HFFc6 (cell line): ENCODE measurements around the gene ZNF445. TPM values are rescaled to one million over a fixed set of nuclear protein-coding genes. Genes with fewer than 3 reads are reported as not detected.

Source experiments
- DNase-seq: peaks from one replicate; pipeline ENCODE4 v3.0.0-alpha.2; 2018
- H3K27ac Mint-ChIP-seq: 2 replicates; pipeline ENCODE4 v1.8.0; 2020; ENCODE audit warnings: mild to moderate bottlenecking, mixed read lengths
- H3K27me3 Mint-ChIP-seq: 2 replicates; pipeline ENCODE4 v1.8.0; 2021; ENCODE audit warnings: mild to moderate bottlenecking, moderate library complexity, mixed read lengths; ENCODE audit not compliant: insufficient read depth
- H3K36me3 Mint-ChIP-seq: 2 replicates; pipeline ENCODE4 v1.8.0; 2021; ENCODE audit warnings: low read depth, mixed read lengths
- H3K4me1 Mint-ChIP-seq: 2 replicates; pipeline ENCODE4 v1.8.0; 2020; ENCODE audit warnings: low read depth, mixed read lengths
- H3K4me3 Mint-ChIP-seq: 2 replicates; pipeline ENCODE4 v1.8.0; 2020; ENCODE audit warnings: mild to moderate bottlenecking, moderate library complexity, mixed read lengths
- H3K9me3 Mint-ChIP-seq: 2 replicates; pipeline ENCODE4 v1.8.0; 2020; ENCODE audit warnings: mild to moderate bottlenecking, mixed read lengths
- total RNA-seq, 6 experiments: library from RNA; stranded (reverse); fragmentation: NEBNext Ultra II Directional; extraction: Animal tissue kit (Norgen Biotek cat#: 25700); gene quantifications; 2 replicates in 1 of 6; 3 replicates in 5 of 6; pipeline ENCODE4 v1.2.3, GENCODE V29; 2021
- TF ChIP-seq, protein P1 (sequence below): fragments of 200-600 bp; sonication (generic); IDR thresholded peaks from 2 replicates; pipeline ENCODE4 v1.5.0; 2021; ENCODE audit warnings: antibody characterized with exemption, mild to moderate bottlenecking

The ZNF445 gene
- total RNA-seq, 6 experiments from 2014 or later: 11.5 to 13.0 (median 12.5) TPM

DNA sequence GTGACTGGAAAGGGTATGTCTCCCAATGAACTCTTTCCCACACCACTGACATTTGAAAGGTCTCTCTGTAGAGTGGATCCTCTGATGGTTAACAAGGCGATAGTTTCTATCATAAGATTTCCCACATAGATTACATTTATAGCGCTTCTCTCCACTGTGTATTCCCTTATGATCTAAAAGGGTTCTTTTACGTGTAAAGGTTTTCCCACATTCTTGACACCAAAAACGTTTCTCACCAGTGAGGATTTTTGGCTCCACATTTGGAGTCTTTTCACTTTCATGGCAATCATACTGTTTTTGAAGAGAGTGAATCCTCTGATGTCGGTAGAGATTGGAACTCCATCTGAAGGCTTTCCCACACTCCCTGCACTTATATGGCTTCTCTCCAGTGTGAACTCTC is 30.5 kb downstream of the ZNF445 start:
- H3K4me1 Mint-ChIP-seq: no peaks in the 10 kb centered on the region
- TF ChIP-seq, protein P1, sequence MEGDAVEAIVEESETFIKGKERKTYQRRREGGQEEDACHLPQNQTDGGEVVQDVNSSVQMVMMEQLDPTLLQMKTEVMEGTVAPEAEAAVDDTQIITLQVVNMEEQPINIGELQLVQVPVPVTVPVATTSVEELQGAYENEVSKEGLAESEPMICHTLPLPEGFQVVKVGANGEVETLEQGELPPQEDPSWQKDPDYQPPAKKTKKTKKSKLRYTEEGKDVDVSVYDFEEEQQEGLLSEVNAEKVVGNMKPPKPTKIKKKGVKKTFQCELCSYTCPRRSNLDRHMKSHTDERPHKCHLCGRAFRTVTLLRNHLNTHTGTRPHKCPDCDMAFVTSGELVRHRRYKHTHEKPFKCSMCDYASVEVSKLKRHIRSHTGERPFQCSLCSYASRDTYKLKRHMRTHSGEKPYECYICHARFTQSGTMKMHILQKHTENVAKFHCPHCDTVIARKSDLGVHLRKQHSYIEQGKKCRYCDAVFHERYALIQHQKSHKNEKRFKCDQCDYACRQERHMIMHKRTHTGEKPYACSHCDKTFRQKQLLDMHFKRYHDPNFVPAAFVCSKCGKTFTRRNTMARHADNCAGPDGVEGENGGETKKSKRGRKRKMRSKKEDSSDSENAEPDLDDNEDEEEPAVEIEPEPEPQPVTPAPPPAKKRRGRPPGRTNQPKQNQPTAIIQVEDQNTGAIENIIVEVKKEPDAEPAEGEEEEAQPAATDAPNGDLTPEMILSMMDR: no peak
- H3K27ac Mint-ChIP-seq: no peak overlapping the region
- H3K9me3 Mint-ChIP-seq: peaks cover 28% of the 10 kb centered on the region
- H3K4me3 Mint-ChIP-seq: no peak overlapping the region
- no peak for DNase-seq
- H3K36me3 Mint-ChIP-seq: peaks cover 75% of the 10 kb centered on the region
- peaks cover 5% of the 10 kb centered on the region for H3K27me3 Mint-ChIP-seq

GRCh38 chr3:44445786-44446185 is 31.7 kb downstream of the ZNF445 start:
- no peak overlapping the region for H3K27ac Mint-ChIP-seq
- peaks cover 28% of the 10 kb centered on the region for H3K9me3 Mint-ChIP-seq
- H3K4me1 Mint-ChIP-seq: no peaks in the 10 kb centered on the region
- peaks cover 76% of the 10 kb centered on the region for H3K36me3 Mint-ChIP-seq
- H3K4me3 Mint-ChIP-seq: no peak overlapping the region
- TF ChIP-seq, protein P1: no peak
- H3K27me3 Mint-ChIP-seq: peaks cover 2% of the 10 kb centered on the region
- no peak for DNase-seq

DNA sequence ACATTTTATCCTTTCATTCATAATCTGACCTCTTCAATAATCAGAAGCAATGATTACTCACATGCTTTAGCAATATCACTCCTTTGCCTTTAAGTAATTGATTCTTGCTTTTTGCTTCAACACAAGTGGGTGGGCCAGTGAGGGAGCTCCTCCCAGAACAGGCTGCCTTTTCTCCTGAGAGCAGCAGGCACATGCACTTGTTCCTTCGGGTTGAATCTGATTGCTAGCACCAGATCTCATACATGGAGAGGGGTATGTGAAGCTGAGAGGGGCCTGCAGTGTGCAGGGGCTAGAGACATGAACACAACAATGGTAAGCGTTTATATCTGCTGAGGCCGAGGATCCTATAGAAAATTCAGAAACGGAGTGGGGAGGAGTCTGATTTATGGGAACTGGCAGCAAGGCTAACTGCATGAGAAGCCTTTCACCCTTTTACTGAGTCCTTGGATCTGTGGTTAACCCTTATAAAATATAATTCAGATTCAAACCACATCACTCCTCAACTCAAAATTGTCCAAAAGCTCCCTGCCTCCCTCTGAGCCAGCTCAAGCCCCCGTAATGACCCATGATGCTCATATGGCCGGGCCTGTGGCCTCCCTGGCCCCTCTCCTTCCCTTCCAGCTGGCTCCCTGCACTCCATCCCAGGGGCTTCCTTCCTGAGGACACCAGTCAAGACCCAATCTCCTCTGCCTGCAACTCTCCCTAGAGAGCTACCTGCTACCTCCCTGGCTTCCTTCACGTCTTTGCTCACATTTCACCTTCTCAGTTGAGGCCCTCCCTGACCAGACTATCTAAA is 32.4 kb downstream of the ZNF445 start:
- Mint-ChIP-seq H3K4me3 (no peak overlapping the region), H3K36me3 (peaks cover 69% of the 10 kb centered on the region)

DNA sequence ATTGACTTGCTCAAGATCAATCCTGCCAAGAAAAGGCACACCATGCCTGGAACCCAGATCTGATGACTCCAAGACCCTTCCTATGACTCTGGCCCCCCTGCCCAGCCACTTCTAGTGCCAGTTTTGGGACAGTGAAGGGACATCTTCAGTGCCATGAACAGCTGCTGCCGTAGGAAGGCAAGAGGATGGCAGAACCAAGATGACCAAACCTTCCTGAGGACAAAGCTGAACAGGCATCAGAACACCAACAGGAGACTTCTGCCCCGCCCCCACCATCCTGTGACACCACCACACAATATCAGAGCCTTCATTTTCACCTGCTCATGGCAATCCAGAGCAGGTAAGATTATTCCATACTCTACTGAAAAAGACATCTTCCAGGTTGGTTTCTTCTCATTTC is 33.0 kb downstream of the ZNF445 start:
- no peaks in the 10 kb centered on the region for H3K4me1 Mint-ChIP-seq
- H3K9me3 Mint-ChIP-seq: peaks cover 28% of the 10 kb centered on the region
- DNase-seq: no peak
- H3K4me3 Mint-ChIP-seq: no peak overlapping the region
- peaks cover 2% of the 10 kb centered on the region for H3K27me3 Mint-ChIP-seq
- peaks cover 68% of the 10 kb centered on the region for H3K36me3 Mint-ChIP-seq
- H3K27ac Mint-ChIP-seq: no peak overlapping the region
- TF ChIP-seq, protein P1: no peak

More for the DNA sequence above, 32.4 kb downstream of the ZNF445 start:
- DNase-seq: no peak
- TF ChIP-seq, protein P1: no peak
- H3K9me3 Mint-ChIP-seq: peaks cover 28% of the 10 kb centered on the region
- H3K4me1 Mint-ChIP-seq: no peaks in the 10 kb centered on the region
- H3K27me3 Mint-ChIP-seq: peaks cover 2% of the 10 kb centered on the region
- no peak overlapping the region for H3K27ac Mint-ChIP-seq

DNA sequence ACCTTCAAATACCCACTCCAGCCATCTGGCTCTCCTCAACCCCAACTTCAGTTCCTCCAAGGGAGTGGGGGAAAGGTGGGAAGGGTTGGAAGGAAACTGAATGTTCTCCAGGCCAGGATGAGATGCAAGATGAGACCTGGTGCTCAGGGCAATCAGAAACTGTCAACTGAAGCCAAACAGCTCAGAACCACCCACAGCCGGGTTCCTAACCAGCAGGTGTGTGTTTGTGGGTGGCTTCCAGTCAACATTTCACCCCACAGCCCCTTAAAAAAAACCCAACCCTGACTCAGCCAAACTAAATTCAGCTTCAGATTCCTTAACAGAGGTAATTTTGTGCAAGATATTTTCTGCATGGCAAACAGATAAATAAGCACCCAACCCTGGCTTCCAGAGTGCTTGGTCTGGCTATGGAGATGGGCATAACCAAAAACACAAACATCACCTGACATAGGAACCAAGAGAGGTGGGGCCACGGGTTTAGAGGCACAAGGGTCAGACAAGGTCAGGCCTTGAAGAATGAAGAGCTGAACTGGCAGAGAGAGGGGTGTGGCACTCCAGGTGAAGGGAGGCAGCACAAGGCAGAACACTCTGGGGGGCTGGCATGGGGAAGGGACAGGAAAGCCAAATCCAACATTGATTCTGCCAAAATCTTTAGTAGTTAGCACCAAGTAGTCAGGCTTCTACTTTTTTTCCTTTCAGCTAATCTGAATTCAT is 34.7 kb downstream of the ZNF445 start:
- H3K4me1 Mint-ChIP-seq: no peaks in the 10 kb centered on the region
- DNase-seq: no peak
- H3K4me3 Mint-ChIP-seq: no peak overlapping the region
- no peaks in the 10 kb centered on the region; the same call in 1 of the 2 replicates for H3K27me3 Mint-ChIP-seq
- H3K27ac Mint-ChIP-seq: no peak overlapping the region
- peaks cover 13% of the 10 kb centered on the region for H3K9me3 Mint-ChIP-seq
- TF ChIP-seq, protein P1: no peak
- H3K36me3 Mint-ChIP-seq: peaks cover 55% of the 10 kb centered on the region
